ENCODE results near the gene C1GALT1C1L. TPM values are rescaled to one million over a fixed set of nuclear protein-coding genes. Genes with fewer than 3 reads are reported as not detected.
A peak's percentile ranks its signal among the peaks of the same experiment; 100 is the strongest.

C1GALT1C1L gene
- polyA plus RNA-seq (2011; rRNA removed) (0.51 and 0.77 TPM in 2 replicates), polyA minus RNA-seq (2011; rRNA and poly(A)+ RNA removed) (0.26 TPM in 1 of 2 replicates, not detected in the other)

DNA sequence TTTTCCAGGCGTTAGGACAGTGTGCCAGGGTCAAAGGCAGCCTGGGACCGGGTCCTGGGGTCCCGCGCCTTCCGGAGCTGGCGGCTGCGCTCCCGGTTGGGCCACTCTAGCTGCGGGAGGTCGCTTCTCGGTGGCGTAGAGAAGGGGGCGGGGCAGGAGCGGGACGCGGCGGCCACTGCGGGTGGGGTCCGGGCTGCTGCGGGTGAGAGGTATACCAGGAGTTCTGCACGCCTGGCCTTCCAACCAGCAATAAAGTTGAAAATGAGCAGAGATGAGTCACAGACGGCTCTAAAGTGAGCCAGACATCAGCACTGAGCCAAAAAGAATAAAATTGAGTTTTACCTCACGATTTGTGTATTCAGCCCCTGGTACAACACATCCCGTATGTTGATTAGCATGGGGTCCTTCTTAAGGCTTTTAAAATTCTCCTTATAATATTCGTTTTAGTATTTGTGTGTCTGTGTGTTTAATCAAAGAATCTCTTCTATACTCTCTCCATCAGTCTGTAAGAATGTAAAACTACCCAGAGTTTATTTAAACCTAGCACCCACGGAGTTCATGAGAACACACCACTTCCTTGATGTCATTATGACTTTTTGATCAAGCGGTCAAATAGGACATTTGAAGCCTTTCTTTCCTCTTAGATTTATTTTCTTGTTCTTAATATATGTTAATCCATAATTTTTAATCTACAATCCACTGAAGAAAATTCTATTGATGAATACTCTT, at the start of gene C1GALT1C1L:
Gene C1GALT1C1L (minus strand): TSS at position 108 of the 729 bp plus-strand sequence. CDS start 107 bp downstream, at position 1.
- no peak for DNase-seq (ENCODE audit: low read depth, low spot score)
- CTCF ChIA-PET = interaction anchor here (0.9 kb wide), 1 partner anchor 202 kb away, joined by 3 read pairs; no protein-coding TSS in a partner anchor

DNA sequence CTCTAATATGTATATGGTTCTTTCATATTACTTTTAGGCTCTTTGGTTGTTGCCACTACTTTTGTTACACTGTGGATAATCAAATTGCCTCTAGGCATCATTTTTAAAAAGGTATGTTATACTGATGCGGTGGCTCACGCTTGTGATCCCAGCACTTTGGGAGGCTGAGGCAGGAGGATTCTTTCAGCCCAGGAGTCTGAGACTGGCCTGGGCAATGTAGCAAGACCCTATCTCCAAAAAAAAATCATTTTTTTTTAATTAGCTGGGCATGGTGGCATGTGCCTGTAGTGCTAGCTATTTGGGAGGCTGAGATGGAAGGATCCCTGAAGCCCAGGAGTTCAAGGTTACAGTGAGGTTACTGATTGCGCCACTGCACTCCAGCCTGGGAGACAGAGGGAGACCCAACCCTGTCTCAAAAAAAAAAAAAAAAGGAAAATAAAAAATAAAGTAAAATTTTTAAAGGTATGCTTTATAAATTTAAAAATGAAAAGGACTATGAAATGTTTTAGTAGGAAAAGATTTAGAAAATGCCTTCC, 49.5 kb upstream of the C1GALT1C1L start:
- no peak for TF ChIP-seq CTCF (IDR thresholded peaks at IDR 0.05; ENCODE audit: low read depth, low read length)
- CTCF ChIA-PET = interaction anchor here (0.5 kb wide), 1 partner anchor 154 kb away, joined by 4 read pairs; no protein-coding TSS in a partner anchor
- DNase-seq (ENCODE audit: low read depth, low spot score) = no peak
- Histone ChIP-seq H3K27ac (ENCODE audit: low read depth, low read length) (no peak overlapping the region), H3K27me3 (ENCODE audit: control insufficient read depth, insufficient read depth, low read length) (peaks cover 2% of the 10 kb centered on the region), H3K9me3 (ENCODE audit: control insufficient read depth, insufficient read depth, low read length) (no peaks in the 10 kb centered on the region), H3K4me3 (ENCODE audit: low read depth, low read length) (no peak overlapping the region)
- POLR2A ChIA-PET = no interaction called here

More for the DNA sequence above, at the start of gene C1GALT1C1L:
- H3K27me3 ChIP-seq (ENCODE audit: control insufficient read depth, insufficient read depth, low read length) = no peaks in the 10 kb centered on the region
- POLR2A ChIA-PET = no interaction called here
- H3K4me3 ChIP-seq (ENCODE audit: low read depth, low read length) = peak within 1 kb of the TSS; percentile 60
- no peaks in the 10 kb centered on the region; the same call in 1 of the 2 replicates for H3K9me3 ChIP-seq (ENCODE audit: control insufficient read depth, insufficient read depth, low read length)
- H3K27ac ChIP-seq (ENCODE audit: low read depth, low read length) = no peak within 1 kb of the TSS
- TF ChIP-seq CTCF (IDR thresholded peaks at IDR 0.05; ENCODE audit: low read depth, low read length) = no peak

DNA sequence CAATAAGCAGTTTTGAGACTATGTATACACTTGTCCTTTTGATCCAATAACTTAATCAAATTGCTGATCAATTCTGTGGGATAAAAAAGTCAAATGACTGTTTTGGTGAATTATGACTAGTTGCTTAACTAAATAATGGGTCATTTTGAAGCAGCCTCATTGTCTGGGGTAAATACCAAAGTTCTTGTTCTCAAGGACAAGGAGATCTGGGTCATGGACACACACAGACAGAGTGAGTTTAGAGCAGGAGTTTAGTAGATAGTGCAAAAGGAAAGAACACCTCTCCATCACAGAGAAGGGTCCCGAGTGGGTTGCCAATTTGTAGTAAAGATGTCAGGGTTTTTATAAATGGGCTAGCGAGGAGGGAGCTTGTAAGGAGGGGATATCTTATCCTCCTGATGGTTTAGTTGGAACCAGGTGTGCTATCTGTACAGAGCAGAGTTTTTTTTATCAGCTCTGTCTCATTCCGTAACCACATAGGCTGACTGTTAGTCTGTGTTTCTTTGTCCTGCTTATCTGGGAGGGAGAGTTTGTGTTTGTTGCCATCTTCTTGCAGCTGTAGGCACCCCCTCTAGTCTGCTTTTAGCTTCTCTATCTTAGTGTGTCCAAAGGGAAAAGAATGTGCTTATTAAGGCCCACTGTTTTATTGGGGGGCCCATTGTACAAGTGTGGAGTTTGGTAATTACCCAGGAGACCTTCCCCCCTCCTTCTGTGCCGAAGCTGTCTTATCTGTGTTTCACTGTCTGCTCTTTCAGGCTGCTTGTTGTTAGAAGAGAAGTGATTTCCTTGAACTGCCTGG, 48.7 kb upstream of the C1GALT1C1L start:
- no peak for DNase-seq (ENCODE audit: low read depth, low spot score)
- CTCF ChIA-PET = no interaction called here
- H3K27me3 ChIP-seq (ENCODE audit: control insufficient read depth, insufficient read depth, low read length) = peaks cover 2% of the 10 kb centered on the region
- H3K4me3 ChIP-seq (ENCODE audit: low read depth, low read length) = no peak overlapping the region
- POLR2A ChIA-PET = no interaction called here
- no peak for TF ChIP-seq CTCF (IDR thresholded peaks at IDR 0.05; ENCODE audit: low read depth, low read length)
- H3K27ac ChIP-seq (ENCODE audit: low read depth, low read length) = no peak overlapping the region
- H3K9me3 ChIP-seq (ENCODE audit: control insufficient read depth, insufficient read depth, low read length) = no peaks in the 10 kb centered on the region

- no peak for DNase-seq (ENCODE audit: low read depth, low spot score)
- no peak overlapping the region for H3K27ac ChIP-seq (ENCODE audit: low read depth, low read length)
- no peak for TF ChIP-seq CTCF (IDR thresholded peaks at IDR 0.05; ENCODE audit: low read depth, low read length)
- H3K27me3 ChIP-seq (ENCODE audit: control insufficient read depth, insufficient read depth, low read length) = peaks cover 2% of the 10 kb centered on the region
- no peaks in the 10 kb centered on the region for H3K9me3 ChIP-seq (ENCODE audit: control insufficient read depth, insufficient read depth, low read length)
- no peak overlapping the region for H3K4me3 ChIP-seq (ENCODE audit: low read depth, low read length)
- CTCF ChIA-PET = no interaction called here
- POLR2A ChIA-PET = no interaction called here
These were observed 42.4 kb upstream of the C1GALT1C1L start for GRCh38 chr2:43718530-43719124.
